GM12878 (cell line): ENCODE results near the gene LCN1. TPM values are rescaled to one million over a fixed set of nuclear protein-coding genes. Genes with fewer than 3 reads are reported as not detected.

Source experiments
- ATAC-seq: fragments of 200-7000 bp; cut with Tn5 transposase; 3 replicates; pipeline ENCODE4 v1.9.1; 2020; ENCODE audit warnings: mild to moderate bottlenecking, moderate library complexity
- BruUV-seq: library from RNA; stranded (reverse); fragments of 400-500 nt; replicated peaks from 2 replicates; lab custom pipeline; 2021; lab: Mats Ljungman, UMichigan
- CTCF ChIA-PET: fragments of 300-600 bp; sonication (Branson Sonifier 250); formaldehyde crosslinking; extraction: SDS; loops from one replicate; lab custom pipeline; 2021; ENCODE audit warnings: inconsistent platforms; lab: Yijun Ruan, JAX
- POLR2A ChIA-PET: fragments of 350-600 bp; formaldehyde crosslinking; extraction: SDS; loops from one replicate; lab custom pipeline; 2021; ENCODE audit warnings: inconsistent platforms; lab: Charles Lee
- RAD21 ChIA-PET: fragments of 300-600 bp; sonication (Branson Sonifier 250); formaldehyde crosslinking; loops from one replicate; lab custom pipeline; 2023; ENCODE audit warnings: antibody characterized with exemption; ENCODE audit not compliant: unreplicated experiment; lab: Charles Lee
- SMC1A ChIA-PET: fragments of 300-600 bp; sonication (Branson Sonifier 250); formaldehyde crosslinking; loops from one replicate; lab custom pipeline; 2023; ENCODE audit not compliant: unreplicated experiment, uncharacterized antibody; lab: Charles Lee
- DNase-seq: peaks from one replicate; pipeline ENCODE4 v3.0.0-alpha.2; 2011; ENCODE audit warnings: low read depth, low spot score
- FAIRE-seq: peaks from 3 replicates; lab custom pipeline; 2011; peaks lifted over from hg19 to GRCh38; lab: Jason Lieb, UNC
- H2AFZ ChIP-seq: 2 replicates; pipeline ENCODE4 v1.6.0; 2011; ENCODE audit warnings: low read depth, low read length, control low read depth; ENCODE audit not compliant: control insufficient read depth
- H3K27ac ChIP-seq: 2 replicates; pipeline ENCODE4 v1.5.1; 2011; ENCODE audit warnings: control low read depth; ENCODE audit not compliant: control insufficient read depth, insufficient read depth
- H3K27me3 ChIP-seq, 2 experiments: replicated peaks in 1 of 2; 2 replicates each; pipeline versions ENCODE4 v1.6.0 to v1.6.1; 2011; ENCODE audit warnings: low read length in 1 of 2; ENCODE audit not compliant: control insufficient read depth in 2 of 2, insufficient read depth in 2 of 2
- H3K36me3 ChIP-seq, 2 experiments: 2 replicates each; pipeline ENCODE4 v1.5.1; 2011; ENCODE audit warnings: low read length in 1 of 2; ENCODE audit not compliant: control insufficient read depth in 2 of 2, insufficient read depth in 2 of 2
- H3K4me1 ChIP-seq: 2 replicates; pipeline ENCODE4 v1.6.1; 2011; ENCODE audit warnings: mild to moderate bottlenecking, low read length, moderate library complexity, mixed read lengths; ENCODE audit not compliant: control insufficient read depth, insufficient read depth
- H3K4me2 ChIP-seq: 2 replicates; pipeline ENCODE4 v1.6.0; 2011; ENCODE audit warnings: control low read depth; ENCODE audit not compliant: control insufficient read depth, insufficient read depth
- H3K4me3 ChIP-seq: fragments of 200-600 bp; sonication (generic); 2 replicates; pipeline ENCODE4 v1.5.1; 2016
- H3K79me2 ChIP-seq: 2 replicates; pipeline ENCODE4 v1.6.0; 2011; ENCODE audit warnings: low read length; ENCODE audit not compliant: control insufficient read depth, insufficient read depth
- H3K9ac ChIP-seq: 2 replicates; pipeline ENCODE4 v1.8.0; 2011; ENCODE audit warnings: low read length, control low read depth, mixed read lengths; ENCODE audit not compliant: control insufficient read depth, insufficient read depth
- H3K9me3 ChIP-seq: replicated peaks from 3 replicates; pipeline ENCODE4 v1.5.1; 2011; ENCODE audit warnings: mild to moderate bottlenecking, low read length; ENCODE audit not compliant: control insufficient read depth, insufficient read depth
- H4K20me1 ChIP-seq: 2 replicates; pipeline ENCODE4 v1.6.0; 2011; ENCODE audit not compliant: control insufficient read depth, insufficient read depth
- ATF2 ChIP-seq: IDR thresholded peaks from 2 replicates; pipeline ENCODE4 v1.6.1; 2012; ENCODE audit warnings: low read length, inconsistent platforms
- ATF3 ChIP-seq: IDR thresholded peaks from 2 replicates; pipeline ENCODE4 v1.6.1; 2011; ENCODE audit warnings: low read depth, mild to moderate bottlenecking, low read length, moderate library complexity, borderline replicate concordance; ENCODE audit errors: extremely low read depth
- EP300 ChIP-seq, 2 experiments: fragments of 150-350 bp in 1 of 2; IDR thresholded peaks; 2 replicates each; pipeline ENCODE4 v1.6.1; 2011 to 2012; ENCODE audit warnings: low read depth in 2 of 2, low read length in 2 of 2, borderline replicate concordance in 1 of 2, improper control_type of control experiment in 1 of 2, inconsistent platforms in 1 of 2; ENCODE audit not compliant: control insufficient read depth in 1 of 2
- ETV6 ChIP-seq, 2 experiments: fragments of 450-650 bp in 1 of 2; IDR thresholded peaks in 1 of 2; conservative IDR thresholded peaks in 1 of 2; 2 replicates each; pipeline ENCODE4 v1.6.1; 2014; ENCODE audit warnings: antibody characterized with exemption in 1 of 2, borderline replicate concordance in 1 of 2, low read depth in 1 of 2, mild to moderate bottlenecking in 1 of 2, moderate library complexity in 1 of 2
- FOXK2 ChIP-seq: fragments of 450-650 bp; IDR thresholded peaks from 2 replicates; pipeline ENCODE4 v1.6.1; 2017; ENCODE audit warnings: mild to moderate bottlenecking, moderate library complexity
- HDAC6 ChIP-seq: fragments of 200-600 bp; sonication (generic); IDR thresholded peaks from one replicate; pipeline ENCODE4 v1.8.0; 2017; ENCODE audit warnings: antibody characterized with exemption; ENCODE audit not compliant: unreplicated experiment
- NR2F1 ChIP-seq: fragments of 450-650 bp; conservative IDR thresholded peaks from 2 replicates; pipeline ENCODE4 v1.6.1; 2017; ENCODE audit warnings: mild to moderate bottlenecking
- PKNOX1 ChIP-seq: fragments of 450-650 bp; IDR thresholded peaks from 2 replicates; pipeline ENCODE4 v1.6.1; 2016; ENCODE audit warnings: mild to moderate bottlenecking
- RAD51 ChIP-seq: fragments of 450-650 bp; IDR thresholded peaks from 2 replicates; pipeline ENCODE4 v1.6.1; 2016; ENCODE audit warnings: moderate library complexity, mild to moderate bottlenecking, inconsistent platforms
- RFX5 ChIP-seq: IDR thresholded peaks from 2 replicates; pipeline ENCODE4 v1.6.1; 2011; ENCODE audit warnings: low read depth, low read length, improper control_type of control experiment
- SIN3A ChIP-seq: IDR thresholded peaks from 2 replicates; pipeline ENCODE4 v1.6.1; 2012; ENCODE audit warnings: low read depth, low read length, improper control_type of control experiment
- SMARCA5 ChIP-seq: fragments of 450-650 bp; IDR thresholded peaks from 2 replicates; pipeline ENCODE4 v1.6.1; 2017; ENCODE audit warnings: mild to moderate bottlenecking
- ZBTB4 ChIP-seq: fragments of 450-650 bp; formaldehyde crosslinking; IDR thresholded peaks from 2 replicates; pipeline ENCODE4 v1.4.0; 2022; ENCODE audit warnings: mild to moderate bottlenecking, moderate library complexity
- ZNF207 ChIP-seq: fragments of 450-650 bp; IDR thresholded peaks from 2 replicates; pipeline ENCODE4 v1.6.1; 2014; ENCODE audit warnings: antibody characterized with exemption, mild to moderate bottlenecking, borderline replicate concordance
- WGBS: methylation state at CpG from one replicate; pipeline ENCODE4 v1.1.6; 2016; ENCODE audit warnings: low lambda C conversion rate; ENCODE audit not compliant: insufficient replicate concordance, insufficient coverage; ENCODE audit errors: missing lambda C conversion rate; 5-methylcytosine and 5-hydroxymethylcytosine counted together
- in situ Hi-C: fragments of 300-500 bp; cut with MboI; formaldehyde crosslinking; loops from 9 replicates; pipeline ENCODE4 v1.14.3; 2018; ENCODE audit warnings: mixed read lengths
- intact Hi-C: fragments of 100-400 bp; cut with micrococcal nuclease; formaldehyde crosslinking; loops from one replicate; pipeline ENCODE4 v1.14.2; 2022; ENCODE audit not compliant: unreplicated experiment
- polyA plus RNA-seq, 11 experiments: library from polyadenylated mRNA; depleted of rRNA in 4 of 11; unstranded in 6 of 11; stranded (reverse) in 5 of 11; fragments of >200 nt; fragmentation: Nextera tagmentation in 4 of 11; fragmentation: Illumina TruSeq in 1 of 11; extraction: Ambion mirVana in 4 of 11; extraction: Trizol in 1 of 11; gene quantifications; 1 replicate in 1 of 11; 2 replicates in 10 of 11; pipeline versions ENCODE4 v1.2.1 to v1.2.3, GENCODE V29; 2011 to 2016; ENCODE audit warnings: inconsistent platforms in 2 of 11, missing spikeins in 2 of 11, low read depth in 1 of 11
- total RNA-seq, 4 experiments: library from RNA; depleted of rRNA in 3 of 4; stranded (reverse); fragments of >200 nt in 3 of 4; fragmentation: Illumina TruSeq in 1 of 4; extraction: Trizol in 1 of 4; gene quantifications; 2 replicates each; pipeline versions ENCODE4 v1.2.1 to v1.2.3, GENCODE V29; 2013 to 2021

LCN1 gene
- total and polyA plus RNA-seq, 10 of the 15 experiments (the other 5 are each of a cell fraction or from before 2014, with no cell fraction given) = not detected

- intact Hi-C loops = no loop called here
- no peaks in the 10 kb centered on the region for H3K4me1 ChIP-seq
- no peak for DNase-seq
- 77% methylated on average over 20 of the region's 27 CpGs for WGBS
- in situ Hi-C loops = no loop called here
- ChIA-PET SMC1A (no interaction called here), RAD21 (no interaction called here), POLR2A (no interaction called here), CTCF (no interaction called here)
- H3K79me2 ChIP-seq = no peaks in the 10 kb centered on the region
- TF ChIP-seq ZNF207 = no peak
- TF ChIP-seq ATF2 = no peak
- TF ChIP-seq RAD51 = no peak
- no peak for TF ChIP-seq ZBTB4
- TF ChIP-seq ETV6 (conservative IDR thresholded peaks at IDR 0.05 in 1 of 2, IDR thresholded peaks at IDR 0.05 in 1 of 2; ENCODE audit: borderline replicate concordance in 1 of 2, low read depth in 1 of 2) = no peak
- no peak for TF ChIP-seq EP300 (IDR thresholded peaks at IDR 0.05; ENCODE audit: borderline replicate concordance in 1 of 2, control insufficient read depth in 1 of 2, low read depth in 2 of 2, low read length in 2 of 2)
- TF ChIP-seq RFX5 = no peak
- TF ChIP-seq FOXK2 = no peak
- no peak for TF ChIP-seq NR2F1
- TF ChIP-seq PKNOX1 = no peak
- TF ChIP-seq ATF3 = no peak
- TF ChIP-seq SMARCA5 = no peak
- no peak for TF ChIP-seq HDAC6
- no peak for TF ChIP-seq SIN3A
- no peaks in the 10 kb centered on the region for H4K20me1 ChIP-seq
- no TSS peak for BruUV-seq
- FAIRE-seq = no peak
- H3K4me2 ChIP-seq = no peak overlapping the region
- ATAC-seq = no peak
- no peaks in the 10 kb centered on the region for H3K9me3 ChIP-seq
- H2AFZ ChIP-seq = no peak overlapping the region
- no peak overlapping the region for H3K9ac ChIP-seq
- no peak overlapping the region for H3K27ac ChIP-seq
- H3K4me3 ChIP-seq = no peak overlapping the region
- no peaks in the 10 kb centered on the region for H3K36me3 ChIP-seq
- H3K27me3 ChIP-seq = no peaks in the 10 kb centered on the region
These were observed 28.2 kb upstream of the LCN1 start for GRCh38 chr9:135492886-135493669.
